GM12878 (cell line): Measurements from ENCODE around the gene S1PR3. TPM values are rescaled to one million over a fixed set of nuclear protein-coding genes. Genes with fewer than 3 reads are reported as not detected.

ENCODE experiments used
- ATAC-seq: fragments of 200-7000 bp; cut with Tn5 transposase; 3 replicates; pipeline ENCODE4 v1.9.1; 2020; ENCODE audit warnings: mild to moderate bottlenecking, moderate library complexity
- BruUV-seq: library from RNA; stranded (reverse); fragments of 400-500 nt; replicated peaks from 2 replicates; lab custom pipeline; 2021; lab: Mats Ljungman, UMichigan
- CTCF ChIA-PET: fragments of 300-600 bp; sonication (Branson Sonifier 250); formaldehyde crosslinking; extraction: SDS; loops from one replicate; lab custom pipeline; 2021; ENCODE audit warnings: inconsistent platforms; lab: Yijun Ruan, JAX
- POLR2A ChIA-PET: fragments of 350-600 bp; formaldehyde crosslinking; extraction: SDS; loops from one replicate; lab custom pipeline; 2021; ENCODE audit warnings: inconsistent platforms; lab: Charles Lee
- RAD21 ChIA-PET: fragments of 300-600 bp; sonication (Branson Sonifier 250); formaldehyde crosslinking; loops from one replicate; lab custom pipeline; 2023; ENCODE audit warnings: antibody characterized with exemption; ENCODE audit not compliant: unreplicated experiment; lab: Charles Lee
- SMC1A ChIA-PET: fragments of 300-600 bp; sonication (Branson Sonifier 250); formaldehyde crosslinking; loops from one replicate; lab custom pipeline; 2023; ENCODE audit not compliant: unreplicated experiment, uncharacterized antibody; lab: Charles Lee
- DNase-seq: peaks from one replicate; pipeline ENCODE4 v3.0.0-alpha.2; 2011; ENCODE audit warnings: low read depth, low spot score
- FAIRE-seq: peaks from 3 replicates; lab custom pipeline; 2011; peaks lifted over from hg19 to GRCh38; lab: Jason Lieb, UNC
- H2AFZ ChIP-seq: 2 replicates; pipeline ENCODE4 v1.6.0; 2011; ENCODE audit warnings: low read depth, low read length, control low read depth; ENCODE audit not compliant: control insufficient read depth
- H3K27ac ChIP-seq: 2 replicates; pipeline ENCODE4 v1.5.1; 2011; ENCODE audit warnings: control low read depth; ENCODE audit not compliant: control insufficient read depth, insufficient read depth
- H3K27me3 ChIP-seq, 2 experiments: replicated peaks in 1 of 2; 2 replicates each; pipeline versions ENCODE4 v1.6.0 to v1.6.1; 2011; ENCODE audit warnings: low read length in 1 of 2; ENCODE audit not compliant: control insufficient read depth in 2 of 2, insufficient read depth in 2 of 2
- H3K36me3 ChIP-seq, 2 experiments: 2 replicates each; pipeline ENCODE4 v1.5.1; 2011; ENCODE audit warnings: low read length in 1 of 2; ENCODE audit not compliant: control insufficient read depth in 2 of 2, insufficient read depth in 2 of 2
- H3K4me1 ChIP-seq: 2 replicates; pipeline ENCODE4 v1.6.1; 2011; ENCODE audit warnings: mild to moderate bottlenecking, low read length, moderate library complexity, mixed read lengths; ENCODE audit not compliant: control insufficient read depth, insufficient read depth
- H3K4me2 ChIP-seq: 2 replicates; pipeline ENCODE4 v1.6.0; 2011; ENCODE audit warnings: control low read depth; ENCODE audit not compliant: control insufficient read depth, insufficient read depth
- H3K4me3 ChIP-seq: fragments of 200-600 bp; sonication (generic); 2 replicates; pipeline ENCODE4 v1.5.1; 2016
- H3K79me2 ChIP-seq: 2 replicates; pipeline ENCODE4 v1.6.0; 2011; ENCODE audit warnings: low read length; ENCODE audit not compliant: control insufficient read depth, insufficient read depth
- H3K9ac ChIP-seq: 2 replicates; pipeline ENCODE4 v1.8.0; 2011; ENCODE audit warnings: low read length, control low read depth, mixed read lengths; ENCODE audit not compliant: control insufficient read depth, insufficient read depth
- H3K9me3 ChIP-seq: replicated peaks from 3 replicates; pipeline ENCODE4 v1.5.1; 2011; ENCODE audit warnings: mild to moderate bottlenecking, low read length; ENCODE audit not compliant: control insufficient read depth, insufficient read depth
- H4K20me1 ChIP-seq: 2 replicates; pipeline ENCODE4 v1.6.0; 2011; ENCODE audit not compliant: control insufficient read depth, insufficient read depth
- BRCA1 ChIP-seq: IDR thresholded peaks from 2 replicates; pipeline ENCODE4 v1.6.1; 2011; ENCODE audit warnings: low read depth, low read length, improper control_type of control experiment
- ESRRA ChIP-seq: IDR thresholded peaks from 2 replicates; pipeline ENCODE4 v1.6.1; 2012; ENCODE audit warnings: mild to moderate bottlenecking, low read length, improper control_type of control experiment
- ETV6 ChIP-seq, 2 experiments: fragments of 450-650 bp in 1 of 2; IDR thresholded peaks in 1 of 2; conservative IDR thresholded peaks in 1 of 2; 2 replicates each; pipeline ENCODE4 v1.6.1; 2014; ENCODE audit warnings: antibody characterized with exemption in 1 of 2, borderline replicate concordance in 1 of 2, low read depth in 1 of 2, mild to moderate bottlenecking in 1 of 2, moderate library complexity in 1 of 2
- HSF1 ChIP-seq: fragments of 150-350 bp; IDR thresholded peaks from 2 replicates; pipeline ENCODE4 v1.6.1; 2014; ENCODE audit warnings: mild to moderate bottlenecking, low read depth, low read length
- IKZF1 ChIP-seq: fragments of 450-650 bp; conservative IDR thresholded peaks from 2 replicates; pipeline ENCODE4 v1.6.1; 2017; ENCODE audit warnings: antibody characterized with exemption, mild to moderate bottlenecking
- IKZF2 ChIP-seq, 2 experiments: fragments of 450-650 bp; IDR thresholded peaks; 2 replicates each; pipeline ENCODE4 v1.6.1; 2017; ENCODE audit warnings: mild to moderate bottlenecking in 2 of 2, moderate library complexity in 2 of 2
- KDM1A ChIP-seq: fragments of 200-600 bp; sonication (generic); IDR thresholded peaks from 2 replicates; pipeline ENCODE4 v1.6.1; 2016; ENCODE audit warnings: borderline replicate concordance
- MYB ChIP-seq: fragments of 150-350 bp; IDR thresholded peaks from 2 replicates; pipeline ENCODE4 v1.6.1; 2014; ENCODE audit warnings: mild to moderate bottlenecking, low read depth, low read length, borderline replicate concordance
- NR2C2 ChIP-seq: IDR thresholded peaks from 2 replicates; pipeline ENCODE4 v1.6.1; 2011; ENCODE audit warnings: borderline replicate concordance, low read depth; ENCODE audit not compliant: control insufficient read depth, insufficient read length
- PAX5 ChIP-seq: IDR thresholded peaks from 2 replicates; pipeline ENCODE4 v1.6.1; 2011; ENCODE audit warnings: low read depth, low read length, borderline replicate concordance
- PKNOX1 ChIP-seq: fragments of 450-650 bp; IDR thresholded peaks from 2 replicates; pipeline ENCODE4 v1.6.1; 2016; ENCODE audit warnings: mild to moderate bottlenecking
- PML ChIP-seq: IDR thresholded peaks from 2 replicates; pipeline ENCODE4 v1.6.1; 2012; ENCODE audit warnings: low read length, inconsistent platforms
- SIN3A ChIP-seq: IDR thresholded peaks from 2 replicates; pipeline ENCODE4 v1.6.1; 2012; ENCODE audit warnings: low read depth, low read length, improper control_type of control experiment
- SMC3 ChIP-seq: IDR thresholded peaks from 2 replicates; pipeline ENCODE4 v1.6.1; 2011; ENCODE audit warnings: low read length, improper control_type of control experiment, borderline replicate concordance
- SP1 ChIP-seq: IDR thresholded peaks from one replicate; pipeline ENCODE4 v1.6.1; 2011; ENCODE audit warnings: low read depth, low read length
- TBL1XR1 ChIP-seq: IDR thresholded peaks from 2 replicates; pipeline ENCODE4 v1.6.1; 2012; ENCODE audit warnings: low read depth, low read length, improper control_type of control experiment
- ZBTB40 ChIP-seq: fragments of 450-650 bp; IDR thresholded peaks from 2 replicates; pipeline ENCODE4 v1.6.1; 2016; ENCODE audit warnings: mild to moderate bottlenecking, moderate library complexity, borderline replicate concordance
- ZNF217 ChIP-seq: fragments of 450-650 bp; IDR thresholded peaks from 2 replicates; pipeline ENCODE4 v1.6.1; 2017; ENCODE audit warnings: antibody characterized with exemption, mild to moderate bottlenecking
- ZSCAN29 ChIP-seq: fragments of 450-650 bp; IDR thresholded peaks from 2 replicates; pipeline ENCODE4 v1.6.1; 2017; ENCODE audit warnings: mild to moderate bottlenecking, moderate library complexity
- WGBS: methylation state at CpG from one replicate; pipeline ENCODE4 v1.1.6; 2016; ENCODE audit warnings: low lambda C conversion rate; ENCODE audit not compliant: insufficient replicate concordance, insufficient coverage; ENCODE audit errors: missing lambda C conversion rate; 5-methylcytosine and 5-hydroxymethylcytosine counted together
- in situ Hi-C: fragments of 300-500 bp; cut with MboI; formaldehyde crosslinking; loops from 9 replicates; pipeline ENCODE4 v1.14.3; 2018; ENCODE audit warnings: mixed read lengths
- intact Hi-C: fragments of 100-400 bp; cut with micrococcal nuclease; formaldehyde crosslinking; loops from one replicate; pipeline ENCODE4 v1.14.2; 2022; ENCODE audit not compliant: unreplicated experiment
- polyA plus RNA-seq, 11 experiments: library from polyadenylated mRNA; depleted of rRNA in 4 of 11; unstranded in 6 of 11; stranded (reverse) in 5 of 11; fragments of >200 nt; fragmentation: Nextera tagmentation in 4 of 11; fragmentation: Illumina TruSeq in 1 of 11; extraction: Ambion mirVana in 4 of 11; extraction: Trizol in 1 of 11; gene quantifications; 1 replicate in 1 of 11; 2 replicates in 10 of 11; pipeline versions ENCODE4 v1.2.1 to v1.2.3, GENCODE V29; 2011 to 2016; ENCODE audit warnings: inconsistent platforms in 2 of 11, missing spikeins in 2 of 11, low read depth in 1 of 11
- total RNA-seq, 4 experiments: library from RNA; depleted of rRNA in 3 of 4; stranded (reverse); fragments of >200 nt in 3 of 4; fragmentation: Illumina TruSeq in 1 of 4; extraction: Trizol in 1 of 4; gene quantifications; 2 replicates each; pipeline versions ENCODE4 v1.2.1 to v1.2.3, GENCODE V29; 2013 to 2021

Gene S1PR3
- total and polyA plus RNA-seq, 10 of the 15 experiments (the other 5 are each of a cell fraction or from before 2014, with no cell fraction given): 0.01 to 0.18 (median 0.01) TPM; not detected in 7

- FAIRE-seq: no peak
- intact Hi-C loops (no loop called here), in situ Hi-C loops (no loop called here)
- no peaks in the 10 kb centered on the region for H4K20me1 ChIP-seq
- no peak overlapping the region for H3K27ac ChIP-seq
- no peak for DNase-seq
- 45% methylated on average over 2 of the region's 2 CpGs for WGBS
- TF ChIP-seq NR2C2: no peak
- TF ChIP-seq SP1: no peak
- no peak for TF ChIP-seq PAX5
- no peak for TF ChIP-seq SIN3A
- TF ChIP-seq ESRRA: no peak
- TF ChIP-seq PKNOX1: no peak
- TF ChIP-seq PML: no peak
- TF ChIP-seq ZBTB40: no peak
- TF ChIP-seq BRCA1: no peak
- no peak for TF ChIP-seq HSF1
- no peak for TF ChIP-seq IKZF1
- no peak for TF ChIP-seq ZSCAN29
- TF ChIP-seq TBL1XR1: no peak
- no peak for TF ChIP-seq SMC3
- TF ChIP-seq ETV6 (conservative IDR thresholded peaks at IDR 0.05 in 1 of 2, IDR thresholded peaks at IDR 0.05 in 1 of 2; ENCODE audit: borderline replicate concordance in 1 of 2, low read depth in 1 of 2): no peak
- TF ChIP-seq IKZF2 (IDR thresholded peaks at IDR 0.05): no peak
- no peak for TF ChIP-seq KDM1A
- no peak for TF ChIP-seq ZNF217
- no peak for TF ChIP-seq MYB
- BruUV-seq: no TSS peak
- H3K36me3 ChIP-seq: no peaks in the 10 kb centered on the region
- RAD21 ChIA-PET: no interaction called here
- no peak overlapping the region for H3K9ac ChIP-seq
- SMC1A ChIA-PET: no interaction called here
- no peak overlapping the region for H3K4me3 ChIP-seq
- H3K27me3 ChIP-seq: no peaks in the 10 kb centered on the region; a peak in 1 of 4 replicates
- CTCF ChIA-PET: no interaction called here
- no peak overlapping the region for H3K4me2 ChIP-seq
- H3K79me2 ChIP-seq: no peaks in the 10 kb centered on the region
- H2AFZ ChIP-seq: no peak overlapping the region
- H3K9me3 ChIP-seq: no peaks in the 10 kb centered on the region
- ATAC-seq: no peak
- H3K4me1 ChIP-seq: no peaks in the 10 kb centered on the region
- POLR2A ChIA-PET: no interaction called here
Measured at GRCh38 chr9:88979021-88979420, 12.2 kb upstream of the S1PR3 start.
